Measurements from ENCODE around the gene RND3. TPM values are rescaled to one million over a fixed set of nuclear protein-coding genes. Genes with fewer than 3 reads are reported as not detected.

The RND3 gene
- total and polyA plus RNA-seq, 10 of the 15 experiments (the other 5 are each of a cell fraction or from before 2014, with no cell fraction given): 0.38 to 18.3 (median 0.93) TPM

DNA sequence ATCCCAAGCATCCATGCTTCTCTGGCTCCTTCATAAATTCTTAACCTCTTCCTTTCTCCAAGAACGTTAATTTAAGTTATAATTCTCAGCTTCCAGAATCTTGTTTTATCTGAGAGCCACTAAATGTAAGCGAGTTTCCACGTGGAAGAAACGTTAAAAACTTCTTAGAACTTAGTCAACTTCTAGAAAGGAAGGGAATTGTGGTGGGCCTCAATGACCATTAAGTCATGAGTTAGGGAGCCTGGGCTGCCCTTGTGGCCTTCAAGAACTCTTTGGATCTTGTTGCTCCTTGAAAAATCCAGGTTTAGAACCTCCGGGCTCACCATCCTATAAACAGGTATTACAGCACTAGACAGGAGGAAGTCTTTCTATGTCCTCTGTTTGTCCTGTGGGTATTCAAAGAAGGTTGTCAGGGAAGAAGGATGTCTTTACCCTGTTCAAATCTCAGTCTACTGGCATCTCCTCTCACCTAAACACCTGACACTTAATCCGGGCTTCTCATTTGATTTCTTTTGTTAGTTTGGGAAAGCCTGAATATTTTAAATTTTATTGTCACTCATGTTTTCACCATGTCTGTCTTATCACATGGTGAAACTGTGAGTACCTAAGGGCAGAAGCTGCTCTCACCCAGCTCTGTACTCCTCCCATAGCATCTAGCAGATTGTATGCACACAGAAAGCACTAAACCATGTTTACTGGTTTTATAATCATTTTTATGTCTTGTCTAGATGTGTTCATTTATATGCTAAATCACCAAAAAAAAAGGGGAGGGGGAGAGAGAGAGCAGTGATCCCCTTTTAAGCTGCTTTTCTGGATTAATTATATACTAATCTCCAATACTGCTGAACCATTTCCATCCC is 6.3 kb downstream of the RND3 start (continued):
- no peak for TF ChIP-seq EP300 (IDR thresholded peaks at IDR 0.05; ENCODE audit: borderline replicate concordance in 1 of 2, control insufficient read depth in 1 of 2, low read depth in 2 of 2, low read length in 2 of 2)

GRCh38 chr2:150480241-150480640 is 7.2 kb downstream of the RND3 start:
- ChIA-PET SMC1A (ENCODE audit: uncharacterized antibody, unreplicated experiment) (interaction anchor here (1.0 to 6.3 kb wide), 15 partner anchors 6 to 126 kb away, joined by 3 to 66 read pairs (median 8); no protein-coding TSS in a partner anchor), POLR2A (interaction anchor here (0.6 to 2.3 kb wide), 2 partner anchors 38 to 48 kb away, joined by 3 to 6 read pairs; no protein-coding TSS in a partner anchor), RAD21 (ENCODE audit: unreplicated experiment) (interaction anchor here (0.8 to 9.9 kb wide), 7 partner anchors 8 to 226 kb away, joined by 3 to 143 read pairs (median 3); no protein-coding TSS in a partner anchor), CTCF (interaction anchor here (0.7 to 2.5 kb wide), 7 partner anchors 11 to 348 kb away, joined by 3 to 9 read pairs (median 4); no protein-coding TSS in a partner anchor)
- intact Hi-C loops (cut with micrococcal nuclease; ENCODE audit: unreplicated experiment) (loop anchor here (10.0 kb wide), 1 partner anchor 755 kb away; no protein-coding TSS in a partner anchor), in situ Hi-C loops (cut with MboI) (no loop called here)
- WGBS (ENCODE audit: insufficient coverage, insufficient replicate concordance, low lambda C conversion rate, missing lambda C conversion rate): 24% methylated on average over 5 of the region's 5 CpGs
- Histone ChIP-seq H3K36me3 (ENCODE audit: control insufficient read depth in 2 of 2, insufficient read depth in 2 of 2, low read length in 1 of 2) (no peaks in the 10 kb centered on the region), H3K79me2 (ENCODE audit: control insufficient read depth, insufficient read depth, low read length) (no peaks in the 10 kb centered on the region), H3K4me1 (ENCODE audit: control insufficient read depth, insufficient read depth, low read length) (no peaks in the 10 kb centered on the region), H2AFZ (ENCODE audit: control insufficient read depth, low read depth, low read length) (no peak overlapping the region), H3K9me3 (replicated peaks; ENCODE audit: control insufficient read depth, insufficient read depth, low read length) (no peaks in the 10 kb centered on the region), H3K9ac (ENCODE audit: control insufficient read depth, insufficient read depth, low read length) (no peak overlapping the region), H3K27ac (ENCODE audit: control insufficient read depth, insufficient read depth) (no peak overlapping the region), H3K27me3 (replicated peaks in 1 of 2; ENCODE audit: control insufficient read depth in 2 of 2, insufficient read depth in 2 of 2, low read length in 1 of 2) (peaks cover 0 to 5% of the 10 kb centered on the region in 2 experiments; a peak in 2 of 4 replicates), H3K4me2 (ENCODE audit: control insufficient read depth, insufficient read depth) (no peak overlapping the region), H3K4me3 (no peak overlapping the region), H4K20me1 (ENCODE audit: control insufficient read depth, insufficient read depth) (no peaks in the 10 kb centered on the region)
- FAIRE-seq: no peak
- ATAC-seq: peak; percentile 12; the same call in 1 of the 3 replicates
- no peak for TF ChIP-seq MEF2B (IDR thresholded peaks at IDR 0.05; ENCODE audit: partially characterized antibody, poor library complexity, severe bottlenecking)
- TF ChIP-seq RUNX3 (IDR thresholded peaks at IDR 0.05; ENCODE audit: low read length): no peak
- no peak for TF ChIP-seq POLR2AphosphoS2 (IDR thresholded peaks at IDR 0.05; ENCODE audit: low read depth, low read length)
- no peak for TF ChIP-seq SIN3A (IDR thresholded peaks at IDR 0.05; ENCODE audit: low read depth, low read length)
- TF ChIP-seq SREBF2 (IDR thresholded peaks at IDR 0.05; ENCODE audit: low read length): no peak
- no peak for TF ChIP-seq TCF12 (IDR thresholded peaks at IDR 0.05; ENCODE audit: low read depth, low read length)
- TF ChIP-seq, protein P1, sequence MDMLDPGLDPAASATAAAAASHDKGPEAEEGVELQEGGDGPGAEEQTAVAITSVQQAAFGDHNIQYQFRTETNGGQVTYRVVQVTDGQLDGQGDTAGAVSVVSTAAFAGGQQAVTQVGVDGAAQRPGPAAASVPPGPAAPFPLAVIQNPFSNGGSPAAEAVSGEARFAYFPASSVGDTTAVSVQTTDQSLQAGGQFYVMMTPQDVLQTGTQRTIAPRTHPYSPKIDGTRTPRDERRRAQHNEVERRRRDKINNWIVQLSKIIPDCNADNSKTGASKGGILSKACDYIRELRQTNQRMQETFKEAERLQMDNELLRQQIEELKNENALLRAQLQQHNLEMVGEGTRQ (IDR thresholded peaks at IDR 0.05; ENCODE audit: borderline replicate concordance, low read depth, low read length): no peak
- TF ChIP-seq SMAD1 (IDR thresholded peaks at IDR 0.05; ENCODE audit: low read depth, partially characterized antibody): no peak
- no peak for DNase-seq (ENCODE audit: low read depth, low spot score)
- no TSS peak for BruUV-seq (replicated peaks)
